Measurements from ENCODE around the gene PRR20E.
"Not testable (repeated sequence)": the region's sequence is repeated elsewhere in the genome, so short reads cannot be mapped to it uniquely, and the experiment has no call there.

PRR20E gene

GRCh38 chr13:57166897-57167296 is at the start of gene PRR20E:
Gene PRR20E (plus strand): TSS chr13:57167197. CDS start chr13:57167584, 387 bp downstream.
- DNase-seq (ENCODE audit: extremely low read depth in 1 of 2, low read depth in 1 of 2): not testable (repeated sequence)

- DNase-seq (ENCODE audit: extremely low read depth in 1 of 2, low read depth in 1 of 2): no peak
These were observed 43.3 kb upstream of the PRR20E start for GRCh38 chr13:57123681-57124080.

GRCh38 chr13:57128909-57129308 is 38.1 kb upstream of the PRR20E start:
- DNase-seq (ENCODE audit: extremely low read depth in 1 of 2, low read depth in 1 of 2): no peak

- no peak for DNase-seq (ENCODE audit: extremely low read depth in 1 of 2, low read depth in 1 of 2)
These were observed 30.9 kb upstream of the PRR20E start for GRCh38 chr13:57136093-57136492.

GRCh38 chr13:57137585-57137984 is 29.4 kb upstream of the PRR20E start:
- no peak for DNase-seq (ENCODE audit: extremely low read depth in 1 of 2, low read depth in 1 of 2)

- DNase-seq (ENCODE audit: extremely low read depth in 1 of 2, low read depth in 1 of 2): no peak
These were observed 28.0 kb upstream of the PRR20E start for GRCh38 chr13:57138988-57139387.

GRCh38 chr13:57139781-57140180 is 27.2 kb upstream of the PRR20E start:
- DNase-seq (ENCODE audit: extremely low read depth in 1 of 2, low read depth in 1 of 2): not testable (repeated sequence)

- DNase-seq (ENCODE audit: extremely low read depth in 1 of 2, low read depth in 1 of 2): not testable (repeated sequence)
These were observed 26.6 kb upstream of the PRR20E start, which contains the start of gene PRR20A for GRCh38 chr13:57140235-57140968. Gene PRR20A (plus strand): TSS chr13:57140918. CDS start chr13:57141305, 387 bp downstream.

- not testable (repeated sequence) for DNase-seq (ENCODE audit: extremely low read depth in 1 of 2, low read depth in 1 of 2)
These were observed 19.8 kb upstream of the PRR20E start, which contains the start of gene PRR20B for GRCh38 chr13:57147188-57147587. Gene PRR20B (plus strand): TSS chr13:57147488. CDS start chr13:57147875, 387 bp downstream.

- not testable (repeated sequence) for DNase-seq (ENCODE audit: extremely low read depth in 1 of 2, low read depth in 1 of 2)
These were observed 18.9 kb upstream of the PRR20E start for GRCh38 chr13:57148106-57148505.

GRCh38 chr13:57153761-57154160 is 13.2 kb upstream of the PRR20E start, which contains the start of gene PRR20C:
Gene PRR20C (plus strand): TSS chr13:57154061. CDS start chr13:57154448, 387 bp downstream.
- not testable (repeated sequence) for DNase-seq (ENCODE audit: extremely low read depth in 1 of 2, low read depth in 1 of 2)

- not testable (repeated sequence) for DNase-seq (ENCODE audit: extremely low read depth in 1 of 2, low read depth in 1 of 2)
These were observed 6.7 kb upstream of the PRR20E start, which contains the start of gene PRR20D for GRCh38 chr13:57160332-57160731. Gene PRR20D (plus strand): TSS chr13:57160632. CDS start chr13:57161019, 387 bp downstream.

GRCh38 chr13:57191667-57192066 is 24.7 kb downstream of the PRR20E start:
- DNase-seq (ENCODE audit: extremely low read depth in 1 of 2, low read depth in 1 of 2): no peak

GRCh38 chr13:57212989-57213388 is 46.0 kb downstream of the PRR20E start:
- no peak for DNase-seq (ENCODE audit: extremely low read depth in 1 of 2, low read depth in 1 of 2)

Data from stimulated activated CD8-positive, alpha-beta memory T cell treated with anti-CD3 and anti-CD28 coated beads, Interleukin-7, amount 100 ng/mL, for 48 hours (primary cell).